CD4-positive, CD25-positive, alpha-beta regulatory T cell (primary cell): ENCODE data around the gene GTF3C1. TPM values are rescaled to one million over a fixed set of nuclear protein-coding genes. Genes with fewer than 3 reads are reported as not detected.

ENCODE experiments used
- ATAC-seq, 2 donors: fragments of 150-1000 bp; cut with Tn5 transposase; one replicate each; pipeline ENCODE4 v1.10.0; 2021; ENCODE audit warnings: low read depth in 2 of 2, moderate number of reproducible peaks in 2 of 2, moderate library complexity in 1 of 2
- DNase-seq, 3 donors: peaks; one replicate each; pipeline versions ENCODE4 v3.0.0 to v3.0.0-alpha.2; 2012 to 2022; ENCODE audit warnings: mixed read lengths in 1 of 3
- H3K27ac ChIP-seq: one replicate; pipeline ENCODE4 v1.7.0; 2013; ENCODE audit warnings: mild to moderate bottlenecking, low read length; ENCODE audit not compliant: insufficient read depth, poor library complexity, severe bottlenecking
- H3K27me3 ChIP-seq: one replicate; pipeline ENCODE4 v1.7.0; 2013; ENCODE audit warnings: low read length; ENCODE audit not compliant: control insufficient read depth, insufficient read depth
- H3K36me3 ChIP-seq: one replicate; pipeline ENCODE4 v1.7.0; 2013; ENCODE audit warnings: mild to moderate bottlenecking, low read length, moderate library complexity; ENCODE audit not compliant: control insufficient read depth, insufficient read depth
- H3K4me1 ChIP-seq: 2 replicates; pipeline ENCODE4 v1.7.0; 2013; ENCODE audit warnings: mild to moderate bottlenecking, low read length; ENCODE audit not compliant: insufficient read depth, control insufficient read depth, poor library complexity, severe bottlenecking
- H3K4me3 ChIP-seq: one replicate; pipeline ENCODE4 v1.7.0; 2013; ENCODE audit warnings: low read depth, mild to moderate bottlenecking, low read length, moderate library complexity
- H3K9me3 ChIP-seq, 2 experiments: 1 replicate in 1 of 2; 2 replicates in 1 of 2; pipeline ENCODE4 v1.7.0; 2013; ENCODE audit warnings: low read length in 2 of 2, mild to moderate bottlenecking in 1 of 2, moderate library complexity in 1 of 2; ENCODE audit not compliant: control insufficient read depth in 2 of 2
- H3K27ac Mint-ChIP-seq, 3 donors: one replicate each; pipeline ENCODE4 v1.8.0; 2020 to 2022; ENCODE audit warnings: mild to moderate bottlenecking in 3 of 3, mixed read lengths in 3 of 3, moderate library complexity in 2 of 3
- H3K27me3 Mint-ChIP-seq: one replicate; pipeline ENCODE4 v1.8.0; 2022; ENCODE audit warnings: mild to moderate bottlenecking, mixed read lengths
- H3K36me3 Mint-ChIP-seq: one replicate; pipeline ENCODE4 v1.8.0; 2020; ENCODE audit warnings: mixed read lengths
- H3K4me1 Mint-ChIP-seq, 4 donors: one replicate each; pipeline ENCODE4 v1.8.0; 2020 to 2022; ENCODE audit warnings: mixed read lengths in 4 of 4, mild to moderate bottlenecking in 1 of 4
- H3K4me3 Mint-ChIP-seq, 4 donors: one replicate each; pipeline ENCODE4 v1.8.0; 2020 to 2022; ENCODE audit warnings: mild to moderate bottlenecking in 4 of 4, mixed read lengths in 4 of 4, moderate library complexity in 3 of 4
- H3K9me3 Mint-ChIP-seq, 7 donors: one replicate each; pipeline ENCODE4 v1.8.0; 2020 to 2022; ENCODE audit warnings: mixed read lengths in 7 of 7, mild to moderate bottlenecking in 3 of 7, moderate library complexity in 2 of 7
- polyA plus RNA-seq, 4 donors: library from polyadenylated mRNA; unstranded; fragments of 300-500 nt; fragmentation: Illumina TruSeq; gene quantifications; one replicate each; pipeline ENCODE4 v1.2.3, GENCODE V29; 2021
- total RNA-seq: library from RNA; stranded (reverse); gene quantifications from one replicate; pipeline ENCODE4 v1.2.3, GENCODE V29; 2022

The GTF3C1 gene
- total and polyA plus RNA-seq, 5 donors from 2014 or later, result 14.9 to 57.2 (median 21.2) TPM

DNA sequence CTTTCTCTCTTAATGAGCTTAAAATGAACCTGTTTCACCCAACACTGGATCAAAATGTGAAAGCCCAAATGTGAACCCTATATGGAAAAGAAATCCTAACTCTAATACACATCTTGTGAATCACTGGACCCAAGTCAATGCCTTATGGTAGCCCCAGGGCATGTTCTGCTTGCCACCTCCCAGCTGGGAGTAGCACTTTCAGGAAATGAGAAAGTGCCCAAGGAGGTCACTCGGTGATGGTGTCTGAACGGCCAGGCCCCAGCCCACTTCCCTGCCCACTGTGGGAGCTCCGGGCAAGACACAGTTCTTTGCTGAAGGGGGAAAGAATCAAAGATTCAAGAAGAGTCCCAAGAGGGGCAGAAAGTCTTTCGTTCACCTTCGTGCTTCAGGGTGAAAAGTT lies 46.1 kb downstream of the GTF3C1 start:
- Mint-ChIP-seq H3K27ac (no peak overlapping the region), H3K36me3 (peaks cover 65% of the 10 kb centered on the region)

GRCh38 chr16:27500801-27501200 lies 48.9 kb downstream of the GTF3C1 start:
- H3K4me3 Mint-ChIP-seq, result no peak overlapping the region
- H3K9me3 Mint-ChIP-seq, result no peaks in the 10 kb centered on the region
- DNase-seq (no peak), ATAC-seq (no peak)
- no peaks in the 10 kb centered on the region for H3K4me1 Mint-ChIP-seq
- Histone ChIP-seq H3K27me3 (no peaks in the 10 kb centered on the region), H3K4me3 (no peak overlapping the region), H3K36me3 (peaks cover 97% of the 10 kb centered on the region), H3K27ac (no peak overlapping the region), H3K4me1 (no peaks in the 10 kb centered on the region), H3K9me3 (no peaks in the 10 kb centered on the region)
- H3K27ac Mint-ChIP-seq, result no peak overlapping the region
- H3K36me3 Mint-ChIP-seq, result peaks cover 67% of the 10 kb centered on the region
- H3K27me3 Mint-ChIP-seq, result no peaks in the 10 kb centered on the region

More for the DNA sequence above, 46.1 kb downstream of the GTF3C1 start:
- H3K27me3 Mint-ChIP-seq, result no peaks in the 10 kb centered on the region
- Histone ChIP-seq H3K36me3 (peaks cover 97% of the 10 kb centered on the region), H3K27me3 (no peaks in the 10 kb centered on the region), H3K9me3 (no peaks in the 10 kb centered on the region), H3K4me1 (no peaks in the 10 kb centered on the region), H3K27ac (no peak overlapping the region), H3K4me3 (no peak overlapping the region)
- ATAC-seq (no peak), DNase-seq (no peak)
- H3K9me3 Mint-ChIP-seq, result no peaks in the 10 kb centered on the region
- no peak overlapping the region for H3K4me3 Mint-ChIP-seq
- peaks cover 0 to under 1% (median 0%) of the 10 kb centered on the region in 4 donors for H3K4me1 Mint-ChIP-seq

DNA sequence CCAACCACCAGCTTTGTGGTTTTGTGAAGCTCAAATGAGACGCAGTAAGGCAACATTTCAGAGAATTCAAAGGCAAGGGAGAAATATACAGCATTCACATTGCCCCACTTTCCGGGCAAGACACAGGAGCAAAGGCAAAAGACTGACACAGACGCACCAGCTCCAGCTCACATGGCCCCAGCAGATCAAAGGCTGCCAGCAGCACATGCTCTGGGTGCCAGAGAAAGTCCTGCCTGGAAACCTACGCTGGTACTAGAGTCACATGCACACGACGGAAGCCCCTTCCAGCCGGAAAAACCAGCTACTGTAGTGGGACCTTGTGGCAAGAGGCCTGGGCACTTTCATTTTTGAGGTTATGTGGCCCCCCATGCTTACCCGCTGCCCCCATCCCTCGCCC lies 50.1 kb downstream of the GTF3C1 start:
- no peaks in the 10 kb centered on the region for H3K9me3 Mint-ChIP-seq
- Histone ChIP-seq H3K4me3 (no peak overlapping the region), H3K27me3 (no peaks in the 10 kb centered on the region), H3K36me3 (peaks cover 92% of the 10 kb centered on the region), H3K27ac (no peak overlapping the region), H3K4me1 (no peaks in the 10 kb centered on the region), H3K9me3 (no peaks in the 10 kb centered on the region)
- no peak overlapping the region for H3K4me3 Mint-ChIP-seq
- no peaks in the 10 kb centered on the region for H3K4me1 Mint-ChIP-seq
- ATAC-seq (no peak), DNase-seq (no peak)
- peaks cover 62% of the 10 kb centered on the region for H3K36me3 Mint-ChIP-seq
- no peaks in the 10 kb centered on the region for H3K27me3 Mint-ChIP-seq
- no peak overlapping the region for H3K27ac Mint-ChIP-seq

- Mint-ChIP-seq H3K9me3 (no peaks in the 10 kb centered on the region), H3K27ac (no peak overlapping the region), H3K4me3 (no peak overlapping the region), H3K27me3 (no peaks in the 10 kb centered on the region), H3K36me3 (peaks cover 65% of the 10 kb centered on the region), H3K4me1 (no peaks in the 10 kb centered on the region)
- Histone ChIP-seq H3K27ac (no peak overlapping the region), H3K4me3 (no peak overlapping the region), H3K36me3 (peaks cover 91% of the 10 kb centered on the region), H3K27me3 (no peaks in the 10 kb centered on the region), H3K9me3 (no peaks in the 10 kb centered on the region), H3K4me1 (no peaks in the 10 kb centered on the region)
- no peak for DNase-seq
- no peak for ATAC-seq
These were observed 50.6 kb downstream of the GTF3C1 start for GRCh38 chr16:27498916-27499658.

- H3K27ac ChIP-seq, result no peak overlapping the region
- H3K27me3 ChIP-seq, result no peaks in the 10 kb centered on the region
- no peaks in the 10 kb centered on the region for H3K4me1 Mint-ChIP-seq
- no peak overlapping the region for H3K4me3 ChIP-seq
- no peaks in the 10 kb centered on the region for H3K27me3 Mint-ChIP-seq
- no peak for DNase-seq
- H3K9me3 ChIP-seq, result no peaks in the 10 kb centered on the region
- H3K36me3 ChIP-seq, result peaks cover 88% of the 10 kb centered on the region
- H3K9me3 Mint-ChIP-seq, result no peaks in the 10 kb centered on the region
- H3K4me1 ChIP-seq, result no peaks in the 10 kb centered on the region
- H3K36me3 Mint-ChIP-seq, result peaks cover 58% of the 10 kb centered on the region
- H3K4me3 Mint-ChIP-seq, result no peak overlapping the region
- H3K27ac Mint-ChIP-seq, result peak overlapping the region in 1 of 3 donors; percentile 68
- ATAC-seq, result no peak
These were observed 51.5 kb downstream of the GTF3C1 start for GRCh38 chr16:27498031-27498825.

DNA sequence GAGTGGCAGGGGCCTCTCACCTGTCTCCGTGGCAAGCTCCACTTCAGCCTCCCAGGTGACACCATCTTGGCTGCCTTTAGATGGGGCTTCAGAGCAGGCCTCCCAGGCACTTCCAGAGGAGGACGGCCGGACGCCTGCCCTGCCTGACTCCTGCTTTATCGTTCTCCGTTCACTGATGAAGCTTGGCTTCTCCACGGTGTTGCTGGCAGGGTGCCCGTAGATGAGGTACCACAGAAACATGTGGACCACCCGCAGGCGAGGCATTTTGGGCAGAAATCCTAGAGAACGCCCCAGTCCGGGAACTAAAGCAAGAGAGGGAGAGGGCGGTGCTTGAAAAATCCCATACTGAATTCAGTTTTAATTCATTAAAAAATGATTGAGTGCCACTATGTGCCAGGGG lies 54.5 kb downstream of the GTF3C1 start:
- ATAC-seq (no peak), DNase-seq (no peak)
- no peaks in the 10 kb centered on the region for H3K4me1 ChIP-seq
- peaks cover 87% of the 10 kb centered on the region for H3K36me3 ChIP-seq
- Mint-ChIP-seq H3K9me3 (no peaks in the 10 kb centered on the region), H3K27me3 (no peaks in the 10 kb centered on the region), H3K4me3 (no peak overlapping the region), H3K36me3 (peaks cover 59% of the 10 kb centered on the region), H3K4me1 (no peaks in the 10 kb centered on the region), H3K27ac (no peak overlapping the region)
- no peak overlapping the region for H3K27ac ChIP-seq
- H3K4me3 ChIP-seq, result no peak overlapping the region
- H3K9me3 ChIP-seq, result no peaks in the 10 kb centered on the region
- no peaks in the 10 kb centered on the region for H3K27me3 ChIP-seq

- H3K27me3 Mint-ChIP-seq, result no peaks in the 10 kb centered on the region
- Histone ChIP-seq H3K4me3 (no peak overlapping the region), H3K36me3 (peaks cover 86% of the 10 kb centered on the region), H3K27ac (no peak overlapping the region), H3K4me1 (no peaks in the 10 kb centered on the region), H3K9me3 (no peaks in the 10 kb centered on the region), H3K27me3 (no peaks in the 10 kb centered on the region)
- no peaks in the 10 kb centered on the region for H3K4me1 Mint-ChIP-seq
- DNase-seq (no peak), ATAC-seq (no peak)
- no peak overlapping the region for H3K4me3 Mint-ChIP-seq
- H3K36me3 Mint-ChIP-seq, result peaks cover 58% of the 10 kb centered on the region
- peaks cover 0 to 2% (median 0%) of the 10 kb centered on the region in 7 donors for H3K9me3 Mint-ChIP-seq
- no peak overlapping the region for H3K27ac Mint-ChIP-seq
These were observed 57.1 kb downstream of the GTF3C1 start for GRCh38 chr16:27492588-27492979.
